HepG2 (cell line): ENCODE results near the gene ZFX. TPM values are rescaled to one million over a fixed set of nuclear protein-coding genes. Genes with fewer than 3 reads are reported as not detected.

Experiments
- ATAC-seq: fragments of 200-7000 bp; cut with Tn5 transposase; 3 replicates; pipeline ENCODE4 v1.9.1; 2020; ENCODE audit warnings: mild to moderate bottlenecking, moderate library complexity
- BruUV-seq: library from RNA; stranded (reverse); fragments of 400-500 nt; replicated peaks from 2 replicates; lab custom pipeline; 2021; lab: Mats Ljungman, UMichigan
- CTCF ChIA-PET: fragments of 300-600 bp; formaldehyde crosslinking; extraction: SDS; loops from one replicate; lab custom pipeline; 2021; ENCODE audit warnings: low total read pairs, inconsistent platforms, low intra/inter-chr PET ratio; lab: Yijun Ruan, JAX
- POLR2A ChIA-PET: fragments of 350-600 bp; sonication (Branson Sonifier 250); formaldehyde crosslinking; loops from one replicate; lab custom pipeline; 2020; ENCODE audit warnings: antibody characterized with exemption, inconsistent platforms; lab: Yijun Ruan, JAX
- DNase-seq: peaks from one replicate; pipeline ENCODE4 v3.0.0-alpha.2; 2015; ENCODE audit warnings: low spot score
- FAIRE-seq: peaks from 3 replicates; lab custom pipeline; 2011; peaks lifted over from hg19 to GRCh38; lab: Jason Lieb, UNC
- H2AFZ ChIP-seq: one replicate; pipeline ENCODE4 v1.6.1; 2011; ENCODE audit warnings: low read length, inconsistent platforms
- H3K27ac ChIP-seq: fragments of 300-600 bp; 3 replicates; pipeline ENCODE4 v1.8.0; 2011; ENCODE audit warnings: mixed run types, mild to moderate bottlenecking, mixed read lengths, low read length, inconsistent platforms; ENCODE audit not compliant: insufficient read depth; ENCODE audit errors: extremely low read length
- H3K27me3 ChIP-seq, 2 experiments: fragments of 200-600 bp in 1 of 2; 2 replicates in 1 of 2; 3 replicates in 1 of 2; pipeline versions ENCODE4 v1.6.0 to v1.8.0; 2011; ENCODE audit warnings: low read length in 2 of 2, mild to moderate bottlenecking in 2 of 2, moderate library complexity in 2 of 2, inconsistent platforms in 1 of 2; ENCODE audit not compliant: insufficient read depth in 2 of 2, control insufficient read depth in 1 of 2
- H3K36me3 ChIP-seq, 2 experiments: fragments of 200-600 bp in 1 of 2; replicated peaks in 1 of 2; 2 replicates in 1 of 2; 3 replicates in 1 of 2; pipeline versions ENCODE4 v1.5.1 to v1.8.0; 2011; ENCODE audit warnings: low read length in 2 of 2, inconsistent platforms in 1 of 2; ENCODE audit not compliant: insufficient read depth in 2 of 2, control insufficient read depth in 1 of 2
- H3K4me1 ChIP-seq: 2 replicates; pipeline ENCODE4 v1.5.1; 2012; ENCODE audit warnings: low read length, inconsistent platforms; ENCODE audit not compliant: insufficient read depth
- H3K4me2 ChIP-seq: 2 replicates; pipeline ENCODE4 v1.6.0; 2011; ENCODE audit warnings: low read depth, low read length, inconsistent platforms
- H3K4me3 ChIP-seq, 3 experiments: fragments of 200-600 bp in 1 of 3; sonication (generic), shearing (Covaris generic) in 1 of 3; replicated peaks in 1 of 3; 2 replicates each; pipeline ENCODE4 v1.5.1; 2011 to 2016; ENCODE audit warnings: low read length in 3 of 3, inconsistent platforms in 2 of 3, low read depth in 2 of 3, mild to moderate bottlenecking in 2 of 3, control low read depth in 1 of 3, mixed read lengths in 1 of 3; ENCODE audit not compliant: insufficient read depth in 1 of 3
- H3K79me2 ChIP-seq: one replicate; pipeline ENCODE4 v1.6.1; 2011; ENCODE audit warnings: low read length, inconsistent platforms; ENCODE audit not compliant: insufficient read depth
- H3K9ac ChIP-seq: 2 replicates; pipeline ENCODE4 v1.6.0; 2011; ENCODE audit warnings: mild to moderate bottlenecking, low read depth, low read length, inconsistent platforms; ENCODE audit not compliant: insufficient read depth
- H3K9me3 ChIP-seq: 2 replicates; pipeline ENCODE4 v1.5.1; 2012; ENCODE audit warnings: mild to moderate bottlenecking, low read length
- H4K20me1 ChIP-seq: 2 replicates; pipeline ENCODE4 v1.6.0; 2011; ENCODE audit warnings: inconsistent platforms, mild to moderate bottlenecking, low read length, moderate library complexity; ENCODE audit not compliant: insufficient read depth
- BCL6 ChIP-seq: IDR thresholded peaks from 2 replicates; pipeline ENCODE4 v1.6.1; 2016; ENCODE audit warnings: missing genetic modification reagents, missing compliant biosample characterization
- FOXM1 ChIP-seq: sonication (generic); formaldehyde crosslinking; IDR thresholded peaks from 2 replicates; pipeline ENCODE4 v1.5.0; 2020; ENCODE audit warnings: missing genetic modification reagents
- RBFOX2 ChIP-seq: fragments of 200-400 bp; formaldehyde crosslinking; IDR thresholded peaks from 2 replicates; pipeline ENCODE4 v1.6.1; 2017; ENCODE audit warnings: low read depth, mild to moderate bottlenecking, low read length
- WGBS: methylation state at CpG from one replicate; pipeline ENCODE4 v1.1.6; 2017; ENCODE audit warnings: low lambda C conversion rate; 5-methylcytosine and 5-hydroxymethylcytosine counted together
- in situ Hi-C: cut with HindIII; loops from 2 replicates; pipeline ENCODE4 v1.10.0; 2017; ENCODE audit warnings: low pct_unique_long_range_greater_than_20kb; ENCODE audit not compliant: extremely low pct_ligation_motif_present
- intact Hi-C: fragments of 100-400 bp; cut with micrococcal nuclease; formaldehyde crosslinking; loops from one replicate; pipeline ENCODE4 v1.10.0; 2022; ENCODE audit not compliant: unreplicated experiment
- polyA plus RNA-seq, 8 experiments: library from polyadenylated mRNA; depleted of rRNA in 3 of 8; stranded (reverse) in 7 of 8; unstranded in 1 of 8; fragments of >200 nt; fragmentation: Illumina TruSeq in 4 of 8; extraction: Trizol in 4 of 8; gene quantifications; 2 replicates each; pipeline versions ENCODE4 v1.2.1 to v1.2.3, GENCODE V29; 2011 to 2016; ENCODE audit warnings: low read depth in 4 of 8, missing spikeins in 1 of 8, mixed read lengths in 1 of 8; ENCODE audit not compliant: insufficient read depth in 1 of 8
- total RNA-seq, 5 experiments: library from RNA; depleted of rRNA; stranded (reverse); fragments of >200 nt; fragmentation: Illumina TruSeq; extraction: Trizol; gene quantifications; 2 replicates each; pipeline ENCODE4 v1.2.3, GENCODE V29; 2016; ENCODE audit warnings: low read depth in 1 of 5
- TF ChIP-seq, protein P1 (sequence below): sonication (generic); formaldehyde crosslinking; IDR thresholded peaks from 2 replicates; pipeline ENCODE4 v1.5.0; 2020; ENCODE audit warnings: mild to moderate bottlenecking, missing genetic modification reagents
- TF ChIP-seq, protein P2 (sequence below): IDR thresholded peaks from 2 replicates; pipeline ENCODE4 v1.6.1; 2018; ENCODE audit warnings: missing genetic modification reagents
- TF ChIP-seq, protein P3 (sequence below): sonication (generic); formaldehyde crosslinking; IDR thresholded peaks from 2 replicates; pipeline ENCODE4 v1.4.0; 2020; ENCODE audit warnings: missing genetic modification reagents

ZFX gene
- total and polyA plus RNA-seq, 2 of the 13 experiments (the other 11 are each of a cell fraction or from before 2014, with no cell fraction given): 13.8 to 37.3 TPM

DNA sequence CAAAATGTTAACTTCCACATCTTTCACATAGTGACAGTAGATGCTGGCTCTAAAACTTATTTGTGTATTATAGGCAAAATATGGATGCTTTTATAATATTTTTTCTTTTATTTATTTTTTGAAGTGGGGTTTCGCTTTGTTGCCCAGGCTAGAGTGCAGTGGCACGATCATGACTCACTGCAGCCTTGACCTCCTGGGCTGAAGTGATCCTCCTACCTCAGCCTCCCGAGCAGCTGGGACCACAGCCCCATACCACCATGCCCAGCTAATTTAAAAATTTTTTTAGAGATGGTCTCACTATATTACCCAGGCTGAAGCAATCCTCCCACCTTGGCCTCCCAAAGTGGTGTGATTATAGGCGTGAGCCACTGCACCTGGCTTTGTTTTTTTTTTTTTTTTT, 48.6 kb downstream of the ZFX start (continued):
- TF ChIP-seq, protein P1, sequence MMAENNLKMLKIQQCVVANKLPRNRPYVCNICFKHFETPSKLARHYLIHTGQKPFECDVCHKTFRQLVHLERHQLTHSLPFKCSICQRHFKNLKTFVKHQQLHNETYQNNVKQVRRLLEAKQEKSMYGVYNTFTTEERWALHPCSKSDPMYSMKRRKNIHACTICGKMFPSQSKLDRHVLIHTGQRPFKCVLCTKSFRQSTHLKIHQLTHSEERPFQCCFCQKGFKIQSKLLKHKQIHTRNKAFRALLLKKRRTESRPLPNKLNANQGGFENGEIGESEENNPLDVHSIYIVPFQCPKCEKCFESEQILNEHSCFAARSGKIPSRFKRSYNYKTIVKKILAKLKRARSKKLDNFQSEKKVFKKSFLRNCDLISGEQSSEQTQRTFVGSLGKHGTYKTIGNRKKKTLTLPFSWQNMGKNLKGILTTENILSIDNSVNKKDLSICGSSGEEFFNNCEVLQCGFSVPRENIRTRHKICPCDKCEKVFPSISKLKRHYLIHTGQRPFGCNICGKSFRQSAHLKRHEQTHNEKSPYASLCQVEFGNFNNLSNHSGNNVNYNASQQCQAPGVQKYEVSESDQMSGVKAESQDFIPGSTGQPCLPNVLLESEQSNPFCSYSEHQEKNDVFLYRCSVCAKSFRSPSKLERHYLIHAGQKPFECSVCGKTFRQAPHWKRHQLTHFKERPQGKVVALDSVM: peak; percentile 90
- TF ChIP-seq BCL6 (CRISPR knock-in tag) (no peak), FOXM1 (CRISPR knock-in tag) (no peak)
- TF ChIP-seq, protein P2, sequence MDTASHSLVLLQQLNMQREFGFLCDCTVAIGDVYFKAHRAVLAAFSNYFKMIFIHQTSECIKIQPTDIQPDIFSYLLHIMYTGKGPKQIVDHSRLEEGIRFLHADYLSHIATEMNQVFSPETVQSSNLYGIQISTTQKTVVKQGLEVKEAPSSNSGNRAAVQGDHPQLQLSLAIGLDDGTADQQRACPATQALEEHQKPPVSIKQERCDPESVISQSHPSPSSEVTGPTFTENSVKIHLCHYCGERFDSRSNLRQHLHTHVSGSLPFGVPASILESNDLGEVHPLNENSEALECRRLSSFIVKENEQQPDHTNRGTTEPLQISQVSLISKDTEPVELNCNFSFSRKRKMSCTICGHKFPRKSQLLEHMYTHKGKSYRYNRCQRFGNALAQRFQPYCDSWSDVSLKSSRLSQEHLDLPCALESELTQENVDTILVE (CRISPR knock-in tag): no peak

DNA sequence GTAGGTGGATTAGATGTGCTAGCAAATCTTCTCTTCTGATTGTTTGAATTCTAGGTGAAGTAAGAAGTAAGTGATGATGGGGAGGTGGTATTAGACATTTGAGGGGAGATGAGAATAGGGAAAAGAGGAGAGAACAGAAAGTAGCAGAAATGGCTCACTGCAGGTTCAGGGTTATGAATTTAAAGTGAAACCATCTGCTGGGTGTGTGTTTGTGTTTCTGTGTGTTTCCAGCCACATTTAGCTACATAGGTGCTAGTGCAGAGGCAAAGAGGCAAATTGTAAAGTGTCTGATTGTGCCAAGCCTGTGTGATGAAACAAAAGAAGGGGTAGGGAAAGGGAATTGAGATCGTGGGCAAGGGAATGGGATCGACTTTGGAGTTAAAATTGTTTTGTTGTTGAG, 50.6 kb downstream of the ZFX start:
- peak overlapping the region; percentile 15; the same call in 1 of the 2 replicates for H3K9ac ChIP-seq
- H3K27me3 ChIP-seq: no peaks in the 10 kb centered on the region
- H2AFZ ChIP-seq: no peak overlapping the region
- intact Hi-C loops: no loop called here
- H3K79me2 ChIP-seq: peaks cover 95% of the 10 kb centered on the region
- no peak for DNase-seq
- H3K9me3 ChIP-seq: no peaks in the 10 kb centered on the region
- TF ChIP-seq, protein P3, sequence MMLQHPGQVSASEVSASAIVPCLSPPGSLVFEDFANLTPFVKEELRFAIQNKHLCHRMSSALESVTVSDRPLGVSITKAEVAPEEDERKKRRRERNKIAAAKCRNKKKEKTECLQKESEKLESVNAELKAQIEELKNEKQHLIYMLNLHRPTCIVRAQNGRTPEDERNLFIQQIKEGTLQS (CRISPR knock-in tag): no peak
- 0 out of 2 replicates have a peak, but pooled peaks have one; percentile 25 for TF ChIP-seq RBFOX2
- no TSS peak for BruUV-seq
- H3K4me3 ChIP-seq: no peak overlapping the region
- ChIA-PET CTCF (no interaction called here), POLR2A (no interaction called here)
- H4K20me1 ChIP-seq: peaks cover 64% of the 10 kb centered on the region
- no peak overlapping the region for H3K27ac ChIP-seq
- in situ Hi-C loops: no loop called here
- no peak for FAIRE-seq
- H3K36me3 ChIP-seq: peaks cover 0 to 16% of the 10 kb centered on the region in 2 experiments; a peak in 3 of 5 replicates
- 56% methylated on average over 2 of the region's 2 CpGs for WGBS
- ATAC-seq: no peak
- peak overlapping the region; percentile 29; the same call in 1 of the 2 replicates for H3K4me2 ChIP-seq
- peaks cover 84% of the 10 kb centered on the region for H3K4me1 ChIP-seq
